Myocyte (in vitro differentiated cells): ENCODE data around the gene RAB1A. TPM values are rescaled to one million over a fixed set of nuclear protein-coding genes. Genes with fewer than 3 reads are reported as not detected.

ENCODE experiments used
- DNase-seq: peaks from one replicate; pipeline ENCODE4 v3.0.0-alpha.2; 2012; ENCODE audit warnings: low read depth
- total RNA-seq: library from RNA; depleted of rRNA; stranded (reverse); fragments of >200 nt; gene quantifications from 2 replicates; pipeline ENCODE4 v1.2.3, GENCODE V29; 2014

The RAB1A gene
- total RNA-seq, 1 donor from 2014 or later = 117 TPM

GRCh38 chr2:65093211-65093610 lies 36.7 kb downstream of the RAB1A start:
- no peak for DNase-seq

GRCh38 chr2:65092791-65093190 lies 37.1 kb downstream of the RAB1A start:
- no peak for DNase-seq

GRCh38 chr2:65085148-65085547 lies 44.8 kb downstream of the RAB1A start:
- no peak for DNase-seq

- DNase-seq = no peak
Observed at GRCh38 chr2:65081232-65081685, 48.6 kb downstream of the RAB1A start.

- no peak for DNase-seq
Observed at GRCh38 chr2:65079017-65079416, 50.9 kb downstream of the RAB1A start.

GRCh38 chr2:65077898-65078297 lies 52.0 kb downstream of the RAB1A start:
- no peak for DNase-seq

- DNase-seq = peak; percentile 33
Observed at GRCh38 chr2:65076345-65076710, 53.6 kb downstream of the RAB1A start.

GRCh38 chr2:65075605-65076344 lies 54.1 kb downstream of the RAB1A start:
- no peak for DNase-seq

GRCh38 chr2:65075176-65075575 lies 54.7 kb downstream of the RAB1A start:
- DNase-seq = no peak

- DNase-seq = peak; percentile 21
Observed at GRCh38 chr2:65073879-65074565, 55.9 kb downstream of the RAB1A start.

GRCh38 chr2:65072181-65072970 lies 57.5 kb downstream of the RAB1A start:
- no peak for DNase-seq

- DNase-seq = no peak
Observed at GRCh38 chr2:65071499-65072180, 58.3 kb downstream of the RAB1A start.

GRCh38 chr2:65070856-65071255 lies 59.0 kb downstream of the RAB1A start:
- no peak for DNase-seq

GRCh38 chr2:65070172-65070830 lies 59.6 kb downstream of the RAB1A start:
- peak; percentile 49 for DNase-seq

GRCh38 chr2:65069439-65069824 lies 60.5 kb downstream of the RAB1A start:
- no peak for DNase-seq

GRCh38 chr2:65067806-65068553 lies 61.9 kb downstream of the RAB1A start:
- DNase-seq = peak; percentile 44

GRCh38 chr2:65064728-65065552 lies 65.0 kb downstream of the RAB1A start:
- DNase-seq = peak; percentile 92

- DNase-seq = peak; percentile 88
Observed at GRCh38 chr2:65062843-65063825, 66.8 kb downstream of the RAB1A start.
